NOMO-1 treated with DMSO at 0.1 percent for 48 hours (cell line): ENCODE results near the gene MAML1.

Experiments used
- DNase-seq: peaks from one replicate; lab custom pipeline; 2025; ENCODE audit not compliant: unreplicated experiment; lab: John Stamatoyannopoulos, UW

Gene MAML1

GRCh38 chr5:179819296-179820126, 86.9 kb downstream of the MAML1 start:
- DNase-seq: peak; percentile 58

- no peak for DNase-seq
These were observed 87.5 kb downstream of the MAML1 start for GRCh38 chr5:179820127-179820482.

- peak; percentile 62 for DNase-seq
These were observed 88.1 kb downstream of the MAML1 start, which contains the start of gene SQSTM1 for GRCh38 chr5:179820483-179821297. TSS of gene SQSTM1 (plus strand) at chr5:179820905. CDS start at chr5:179820937, 32 bp downstream.

- peak; percentile 84 for DNase-seq
These were observed 88.9 kb downstream of the MAML1 start for GRCh38 chr5:179821298-179822058.

- no peak for DNase-seq
These were observed 89.4 kb downstream of the MAML1 start for GRCh38 chr5:179822059-179822432.

GRCh38 chr5:179822444-179822990, 89.9 kb downstream of the MAML1 start:
- DNase-seq: no peak

GRCh38 chr5:179823937-179824744, 91.5 kb downstream of the MAML1 start:
- DNase-seq: no peak

GRCh38 chr5:179824745-179825112, 92.1 kb downstream of the MAML1 start:
- no peak for DNase-seq

- no peak for DNase-seq
These were observed 93.1 kb downstream of the MAML1 start for GRCh38 chr5:179825655-179826182.
